GM19043 (cell line): ENCODE data around the gene STIM2.

Source experiments
- ATAC-seq: cut with Tn5 transposase; IDR thresholded peaks from one replicate; pipeline ENCODE4 v1.9.1; 2021; ENCODE audit warnings: low read depth; ENCODE audit not compliant: unreplicated experiment

Gene STIM2

GRCh38 chr4:26836539-26836938 lies 24.1 kb upstream of the STIM2 start:
- no peak for ATAC-seq

DNA sequence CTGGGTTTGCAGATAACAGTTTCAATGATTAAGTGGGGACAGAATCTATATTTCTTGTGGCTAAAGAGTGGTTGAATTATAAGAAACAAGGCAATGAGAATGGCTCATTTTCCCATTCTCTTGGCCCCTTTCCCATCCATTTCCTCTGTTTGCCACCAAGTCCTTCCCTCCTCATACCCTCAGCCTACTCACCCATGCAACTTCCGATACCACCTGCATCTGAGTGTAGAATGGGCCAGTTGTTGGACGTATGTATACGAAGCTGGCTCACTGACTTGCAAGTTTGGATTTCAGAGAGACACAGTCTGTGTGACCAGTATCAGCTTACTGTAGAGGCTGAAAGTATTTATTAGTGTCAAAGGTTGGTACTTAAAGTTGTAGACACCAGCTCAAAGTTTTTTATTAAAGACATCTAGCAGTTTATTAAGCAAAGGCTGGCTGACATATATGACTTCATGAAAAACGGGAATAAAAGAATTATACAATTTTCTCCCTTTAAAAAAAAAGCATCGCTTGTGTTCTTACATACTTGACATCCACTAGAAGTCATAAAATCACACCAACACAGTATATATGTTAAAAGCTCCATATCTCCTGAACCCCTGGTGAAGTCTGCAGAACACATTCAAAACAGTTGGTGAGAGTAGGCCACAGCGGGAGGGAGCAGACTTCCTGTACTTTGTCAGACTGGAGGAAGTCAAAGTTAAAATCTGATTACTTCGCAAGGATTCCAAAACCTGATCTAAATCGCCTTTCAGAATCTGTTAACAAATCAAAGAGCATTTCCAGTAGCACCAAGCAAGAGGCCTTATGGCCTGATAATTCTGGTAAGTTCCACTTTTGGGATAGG lies 22.4 kb upstream of the STIM2 start:
- no peak for ATAC-seq

DNA sequence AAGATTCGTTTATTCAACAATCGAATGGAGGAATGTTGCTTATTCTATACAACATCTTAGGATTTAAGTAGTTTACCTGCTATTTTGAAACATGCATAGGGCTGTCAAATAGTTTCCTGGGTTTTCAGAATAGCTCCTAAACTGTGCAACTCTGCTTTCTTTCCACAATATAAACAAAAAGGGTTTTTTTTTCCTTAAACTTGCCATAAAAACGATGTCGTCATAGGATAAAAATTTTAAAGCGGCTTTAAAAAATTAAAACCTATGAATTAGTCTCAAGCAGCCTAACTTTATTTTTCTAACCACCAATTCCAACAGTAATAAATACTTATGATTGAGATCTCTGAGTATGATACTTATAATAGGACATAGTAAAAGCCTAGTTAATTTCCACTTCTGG lies 21.6 kb upstream of the STIM2 start:
- no peak for ATAC-seq

- ATAC-seq, result no peak
Observed at GRCh38 chr4:26839534-26839951, 21.1 kb upstream of the STIM2 start.

GRCh38 chr4:26840786-26841185 lies 19.9 kb upstream of the STIM2 start:
- no peak for ATAC-seq

- ATAC-seq, result no peak
Observed at GRCh38 chr4:26842911-26843310, 17.7 kb upstream of the STIM2 start.

- ATAC-seq, result no peak
Observed at GRCh38 chr4:26850528-26850927, 10.1 kb upstream of the STIM2 start.

- ATAC-seq, result no peak
Observed at GRCh38 chr4:26851129-26851528, 9.5 kb upstream of the STIM2 start.

DNA sequence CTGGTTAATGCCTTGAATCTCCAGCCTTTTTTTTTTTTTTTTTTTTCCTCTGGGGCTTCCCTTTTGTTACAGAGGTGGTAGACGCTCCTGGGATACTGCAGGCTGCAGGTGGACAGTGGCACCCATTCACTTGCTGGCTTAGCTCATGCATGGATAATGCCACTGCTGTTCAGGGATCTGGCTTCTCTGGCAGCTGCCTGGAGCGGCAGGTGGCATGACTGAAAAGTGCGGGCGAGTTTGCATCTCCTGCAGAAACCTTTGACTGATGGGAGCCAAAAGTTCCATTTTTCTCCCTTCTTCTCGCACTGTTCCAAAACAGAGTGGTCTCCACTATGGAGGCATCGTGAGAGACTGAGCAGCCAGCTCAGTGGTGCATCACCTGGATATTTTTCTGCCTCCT lies 5.9 kb upstream of the STIM2 start:
- no peak for ATAC-seq

DNA sequence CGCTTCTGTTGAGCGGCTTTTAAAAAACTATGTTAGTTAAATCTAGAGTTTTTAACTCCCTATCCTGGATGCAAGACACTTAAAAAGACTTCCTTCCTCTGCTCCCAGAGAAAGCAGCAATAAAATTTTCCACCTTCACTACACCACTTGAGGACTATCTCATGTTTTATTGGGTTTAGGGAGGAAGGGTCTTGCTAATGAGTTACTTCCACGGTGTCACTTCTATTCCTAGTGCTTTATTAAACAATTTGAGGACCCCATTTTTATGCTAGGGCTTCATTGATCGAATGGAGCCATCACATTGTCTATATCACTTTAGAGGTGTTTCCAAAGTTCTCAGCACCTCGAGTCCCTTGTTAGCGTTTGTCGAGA lies 3.7 kb upstream of the STIM2 start:
- no peak for ATAC-seq

GRCh38 chr4:26857278-26858034 lies 3.2 kb upstream of the STIM2 start:
- ATAC-seq, result peak; percentile 45

DNA sequence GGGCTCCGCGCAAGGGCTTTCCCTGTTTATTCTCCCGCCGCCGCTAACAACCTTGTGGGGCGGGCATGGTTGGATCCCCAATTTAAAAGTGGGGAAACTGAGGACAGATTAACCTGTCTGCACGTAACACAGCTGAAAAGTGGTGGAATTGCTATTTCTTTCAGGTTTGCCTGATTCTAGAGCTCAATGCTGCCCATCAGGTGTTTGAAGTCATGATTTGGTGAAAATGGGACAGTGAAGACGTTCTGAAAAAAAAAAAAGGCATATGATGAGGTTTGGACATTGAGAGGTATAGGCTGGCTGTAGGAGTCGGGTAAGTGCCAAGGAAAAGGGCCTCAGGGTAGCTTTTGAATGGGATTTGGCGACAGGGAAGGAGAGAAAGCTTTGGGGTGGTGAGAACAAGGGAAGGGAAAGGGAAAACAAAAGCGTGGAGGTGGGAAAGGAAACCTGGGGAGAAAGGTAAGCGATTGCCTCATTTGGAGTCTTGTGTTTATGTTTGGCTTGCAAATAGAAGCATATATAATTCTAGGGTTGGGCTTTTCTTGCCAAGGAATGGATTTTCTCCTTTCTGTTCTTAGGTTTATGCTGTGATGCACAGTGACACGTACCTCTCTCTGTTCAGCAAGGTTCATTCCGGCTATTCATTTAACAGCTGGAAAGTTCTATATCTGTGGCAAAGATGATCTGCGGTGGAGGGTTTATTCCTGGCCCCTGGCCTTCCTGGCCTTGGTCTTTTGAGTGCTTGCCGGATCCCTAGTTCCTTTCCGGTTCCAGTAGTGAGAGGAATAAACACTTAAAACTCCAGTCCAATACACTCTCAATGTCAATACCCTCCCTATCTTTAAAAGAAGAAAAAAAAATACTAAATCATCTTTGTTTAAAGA lies 2.4 kb upstream of the STIM2 start:
- no peak for ATAC-seq

DNA sequence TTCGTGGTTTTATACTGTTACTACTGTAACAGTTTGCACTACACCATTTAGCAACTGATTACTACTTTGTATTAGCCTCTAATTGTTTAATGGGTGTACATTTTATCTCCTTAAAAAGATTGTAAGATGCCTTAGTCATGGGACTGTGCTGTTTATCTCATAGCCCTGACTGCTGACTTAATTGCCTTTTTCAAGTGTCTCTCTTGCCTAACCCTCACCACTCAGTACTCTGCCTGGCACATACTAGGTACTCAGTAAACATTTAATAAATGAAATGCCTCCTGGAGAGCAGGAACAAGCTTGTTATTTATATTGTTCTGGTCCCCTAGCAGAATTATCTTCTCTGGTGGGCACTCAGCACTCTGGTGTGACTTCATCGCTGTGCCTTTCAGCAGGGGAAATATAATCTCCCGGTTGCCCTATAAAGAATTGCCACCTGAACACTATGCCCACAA lies 1.7 kb upstream of the STIM2 start:
- ATAC-seq, result no peak

GRCh38 chr4:26859762-26860156 lies 882 bp upstream of the STIM2 start:
- no peak for ATAC-seq

DNA sequence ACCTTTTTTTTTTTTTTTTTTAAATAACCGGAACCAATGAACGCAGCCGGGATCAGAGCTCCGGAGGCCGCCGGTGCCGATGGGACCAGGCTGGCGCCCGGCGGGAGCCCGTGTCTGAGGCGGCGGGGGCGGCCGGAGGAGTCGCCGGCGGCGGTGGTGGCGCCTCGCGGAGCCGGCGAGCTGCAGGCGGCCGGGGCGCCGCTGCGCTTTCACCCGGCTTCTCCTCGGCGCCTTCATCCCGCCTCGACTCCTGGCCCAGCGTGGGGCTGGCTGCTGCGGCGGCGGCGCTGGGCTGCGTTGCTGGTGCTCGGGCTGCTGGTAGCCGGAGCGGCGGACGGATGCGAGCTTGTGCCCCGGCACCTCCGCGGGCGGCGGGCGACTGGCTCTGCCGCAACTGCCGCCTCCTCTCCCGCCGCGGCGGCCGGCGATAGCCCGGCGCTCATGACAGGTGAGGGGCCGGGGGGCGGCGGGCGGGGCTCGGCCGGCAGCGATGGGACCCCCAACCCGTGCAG lies 337 bp downstream of the STIM2 start:
- peak; percentile 9 for ATAC-seq

- peak; percentile 28 for ATAC-seq
Observed at GRCh38 chr4:26861434-26862186, 969 bp downstream of the STIM2 start.

GRCh38 chr4:26862381-26862915 lies 1.8 kb downstream of the STIM2 start:
- no peak for ATAC-seq

GRCh38 chr4:26863512-26863911 lies 2.9 kb downstream of the STIM2 start:
- no peak for ATAC-seq

DNA sequence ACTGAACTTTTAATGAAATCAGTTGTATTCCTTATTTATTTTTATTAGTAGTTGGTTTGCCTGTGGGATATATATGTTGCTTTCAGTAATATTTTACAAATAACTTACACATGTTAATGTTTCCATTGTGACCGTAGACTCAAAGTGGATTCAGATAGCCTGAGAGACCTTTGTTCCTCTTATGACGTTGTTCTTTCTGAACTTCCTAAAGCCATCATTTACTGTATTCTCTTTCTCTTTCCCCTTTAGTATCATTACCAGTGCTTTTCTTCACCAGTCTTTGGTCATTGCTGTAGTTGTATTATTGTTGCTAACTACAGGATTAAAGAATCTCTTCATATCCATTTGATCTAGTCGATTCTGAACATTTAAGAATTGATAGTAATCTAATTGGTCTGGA lies 4.3 kb downstream of the STIM2 start:
- no peak for ATAC-seq

GRCh38 chr4:26866203-26866602 lies 5.6 kb downstream of the STIM2 start:
- ATAC-seq, result no peak
